Right atrium auricular region (tissue), 2 donors: ENCODE measurements around the gene NSG2. TPM values are rescaled to one million over a fixed set of nuclear protein-coding genes. Genes with fewer than 3 reads are reported as not detected.

Source experiments
- DNase-seq: peaks from one replicate; pipeline ENCODE4 v3.0.0-alpha.2; 2019; ENCODE audit warnings: low spot score
- H3K27ac ChIP-seq, 2 donors: fragments of 200-600 bp; sonication (generic); 1 replicate in 1 of 2; 2 replicates in 1 of 2; pipeline ENCODE4 v1.5.1; 2016 to 2019
- H3K27me3 ChIP-seq, 2 donors: fragments of 200-600 bp; sonication (generic); one replicate each; pipeline versions ENCODE4 v1.5.1 to v1.6.0; 2017 to 2019
- H3K36me3 ChIP-seq: fragments of 200-600 bp; sonication (generic); one replicate; pipeline ENCODE4 v1.5.1; 2016
- H3K4me1 ChIP-seq, 2 donors: fragments of 200-600 bp; sonication (generic); one replicate each; pipeline versions ENCODE4 v1.5.1 to v1.6.0; 2017 to 2019
- H3K4me3 ChIP-seq, 2 donors: fragments of 200-600 bp; sonication (generic); 1 replicate in 1 of 2; 2 replicates in 1 of 2; pipeline ENCODE4 v1.5.1; 2017 to 2019; ENCODE audit warnings: mild to moderate bottlenecking in 1 of 2, moderate library complexity in 1 of 2
- H3K9me3 ChIP-seq, 2 donors: fragments of 200-600 bp; sonication (generic); one replicate each; pipeline ENCODE4 v1.5.1; 2019
- CTCF ChIP-seq, 2 donors: fragments of 200-600 bp; sonication (generic); IDR thresholded peaks; one replicate each; pipeline ENCODE4 v1.5.1; 2019; ENCODE audit warnings: antibody characterized with exemption in 2 of 2
- total RNA-seq, 2 donors: library from RNA; depleted of rRNA; stranded (reverse); fragments of >200 nt; gene quantifications; one replicate each; pipeline ENCODE4 v1.1.0, GENCODE V29; 2016

NSG2 gene
- total RNA-seq, 2 donors from 2014 or later: 0.71 TPM; not detected in 1

- Histone ChIP-seq H3K27ac (no peak overlapping the region), H3K4me1 (no peaks in the 10 kb centered on the region), H3K27me3 (no peaks in the 10 kb centered on the region), H3K36me3 (no peaks in the 10 kb centered on the region), H3K9me3 (no peaks in the 10 kb centered on the region), H3K4me3 (no peak overlapping the region)
- no peak for DNase-seq
- no peak for TF ChIP-seq CTCF (IDR thresholded peaks at IDR 0.05)
Measured at GRCh38 chr5:174106997-174107655, 61.6 kb downstream of the NSG2 start.

- Histone ChIP-seq H3K4me3 (no peak overlapping the region), H3K4me1 (no peaks in the 10 kb centered on the region), H3K27me3 (no peaks in the 10 kb centered on the region), H3K9me3 (no peaks in the 10 kb centered on the region), H3K36me3 (no peaks in the 10 kb centered on the region), H3K27ac (no peak overlapping the region)
- TF ChIP-seq CTCF (IDR thresholded peaks at IDR 0.05): no peak
- no peak for DNase-seq
Measured at GRCh38 chr5:174108745-174109144, 63.2 kb downstream of the NSG2 start.

GRCh38 chr5:174109698-174110260, 64.3 kb downstream of the NSG2 start:
- Histone ChIP-seq H3K36me3 (no peaks in the 10 kb centered on the region), H3K9me3 (no peaks in the 10 kb centered on the region), H3K4me3 (no peak overlapping the region), H3K27me3 (no peaks in the 10 kb centered on the region), H3K4me1 (no peaks in the 10 kb centered on the region), H3K27ac (no peak overlapping the region)
- no peak for DNase-seq
- no peak for TF ChIP-seq CTCF (IDR thresholded peaks at IDR 0.05)

- no peaks in the 10 kb centered on the region for H3K9me3 ChIP-seq
- H3K4me1 ChIP-seq: no peaks in the 10 kb centered on the region
- H3K27me3 ChIP-seq: no peaks in the 10 kb centered on the region
- no peak overlapping the region for H3K4me3 ChIP-seq
- TF ChIP-seq CTCF (IDR thresholded peaks at IDR 0.05): no peak
- no peaks in the 10 kb centered on the region for H3K36me3 ChIP-seq
- no peak overlapping the region for H3K27ac ChIP-seq
- DNase-seq: no peak
Measured at GRCh38 chr5:174110310-174110709, 64.8 kb downstream of the NSG2 start.

GRCh38 chr5:174111287-174111973, 65.9 kb downstream of the NSG2 start:
- no peak for TF ChIP-seq CTCF (IDR thresholded peaks at IDR 0.05)
- H3K9me3 ChIP-seq: no peaks in the 10 kb centered on the region
- no peaks in the 10 kb centered on the region for H3K27me3 ChIP-seq
- H3K4me1 ChIP-seq: no peaks in the 10 kb centered on the region
- H3K36me3 ChIP-seq: no peaks in the 10 kb centered on the region
- no peak overlapping the region for H3K27ac ChIP-seq
- DNase-seq: no peak
- no peak overlapping the region for H3K4me3 ChIP-seq
